Keratinocyte (primary cell): ENCODE results near the gene SDHC.

Experiments
- EZH2 ChIP-seq: IDR thresholded peaks from one replicate; pipeline ENCODE4 v1.6.1; 2012; ENCODE audit warnings: inconsistent platforms, mild to moderate bottlenecking, low read length, moderate library complexity
- TF ChIP-seq, protein P1 (sequence below), 3 experiments: IDR thresholded peaks in 1 of 3; conservative IDR thresholded peaks in 1 of 3; optimal IDR thresholded peaks in 1 of 3; 2 replicates in 2 of 3; 3 replicates in 1 of 3; pipeline versions ENCODE3 to v1.5.1; 2011; ENCODE audit warnings: low read length in 3 of 3, mild to moderate bottlenecking in 3 of 3, moderate library complexity in 2 of 3, control low read depth in 1 of 3, inconsistent platforms in 1 of 3; ENCODE audit not compliant: insufficient read depth in 2 of 3; ENCODE audit errors: extremely low read depth in 1 of 3

DNA sequence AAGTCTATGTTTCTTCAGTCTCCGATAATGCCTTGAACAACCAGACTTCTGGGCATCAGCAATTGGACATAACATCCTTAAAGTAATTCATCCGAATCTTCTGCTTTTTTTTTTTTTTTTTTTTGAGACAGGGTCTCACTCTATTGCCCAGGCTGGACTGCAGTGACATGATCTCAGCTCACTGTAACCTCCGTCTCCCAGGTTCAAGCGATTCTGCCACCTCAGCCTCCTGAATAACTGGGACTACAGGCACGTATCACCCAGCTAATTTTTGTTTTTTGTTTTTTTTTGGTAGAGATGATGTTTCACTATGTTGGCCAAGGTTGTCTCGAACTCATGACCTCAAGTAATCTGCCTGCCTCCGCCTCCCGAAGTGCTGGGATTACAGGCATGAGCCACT is 77.4 kb downstream of the SDHC start:
- TF ChIP-seq, protein P1, sequence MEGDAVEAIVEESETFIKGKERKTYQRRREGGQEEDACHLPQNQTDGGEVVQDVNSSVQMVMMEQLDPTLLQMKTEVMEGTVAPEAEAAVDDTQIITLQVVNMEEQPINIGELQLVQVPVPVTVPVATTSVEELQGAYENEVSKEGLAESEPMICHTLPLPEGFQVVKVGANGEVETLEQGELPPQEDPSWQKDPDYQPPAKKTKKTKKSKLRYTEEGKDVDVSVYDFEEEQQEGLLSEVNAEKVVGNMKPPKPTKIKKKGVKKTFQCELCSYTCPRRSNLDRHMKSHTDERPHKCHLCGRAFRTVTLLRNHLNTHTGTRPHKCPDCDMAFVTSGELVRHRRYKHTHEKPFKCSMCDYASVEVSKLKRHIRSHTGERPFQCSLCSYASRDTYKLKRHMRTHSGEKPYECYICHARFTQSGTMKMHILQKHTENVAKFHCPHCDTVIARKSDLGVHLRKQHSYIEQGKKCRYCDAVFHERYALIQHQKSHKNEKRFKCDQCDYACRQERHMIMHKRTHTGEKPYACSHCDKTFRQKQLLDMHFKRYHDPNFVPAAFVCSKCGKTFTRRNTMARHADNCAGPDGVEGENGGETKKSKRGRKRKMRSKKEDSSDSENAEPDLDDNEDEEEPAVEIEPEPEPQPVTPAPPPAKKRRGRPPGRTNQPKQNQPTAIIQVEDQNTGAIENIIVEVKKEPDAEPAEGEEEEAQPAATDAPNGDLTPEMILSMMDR (optimal IDR thresholded peaks at IDR 0.05 in 1 of 3, IDR thresholded peaks at IDR 0.05 in 1 of 3, conservative IDR thresholded peaks at IDR 0.05 in 1 of 3; ENCODE audit: extremely low read depth in 1 of 3, insufficient read depth in 2 of 3, low read length in 3 of 3): no peak
- no peak for TF ChIP-seq EZH2
